Germinal center (tissue), 1 donor: ENCODE data around the gene RBMS1.
"Not testable (repeated sequence)": the region's sequence is repeated elsewhere in the genome, so short reads cannot be mapped to it uniquely, and the experiment has no call there.

Experiments used
- DNase-seq: peaks from one replicate; pipeline ENCODE4 v3.0.0; 2012; ENCODE audit warnings: mixed read lengths, low spot score

The RBMS1 gene

GRCh38 chr2:160469621-160470204 is 23.9 kb downstream of the RBMS1 start:
- no peak for DNase-seq

- no peak for DNase-seq
These were observed 24.4 kb downstream of the RBMS1 start for GRCh38 chr2:160469164-160469563.

GRCh38 chr2:160467086-160467485 is 26.5 kb downstream of the RBMS1 start:
- DNase-seq: no peak

- DNase-seq: no peak
These were observed 28.2 kb downstream of the RBMS1 start for GRCh38 chr2:160465406-160465805.

GRCh38 chr2:160465002-160465401 is 28.6 kb downstream of the RBMS1 start:
- DNase-seq: no peak

GRCh38 chr2:160464017-160464416 is 29.6 kb downstream of the RBMS1 start:
- DNase-seq: no peak

- DNase-seq: no peak
These were observed 30.4 kb downstream of the RBMS1 start for GRCh38 chr2:160463245-160463644.

GRCh38 chr2:160460333-160460731 is 33.3 kb downstream of the RBMS1 start:
- DNase-seq: no peak

GRCh38 chr2:160459538-160460332 is 33.9 kb downstream of the RBMS1 start:
- DNase-seq: no peak

GRCh38 chr2:160458718-160459453 is 34.7 kb downstream of the RBMS1 start:
- no peak for DNase-seq

- no peak for DNase-seq
These were observed 36.0 kb downstream of the RBMS1 start for GRCh38 chr2:160457588-160457987.

GRCh38 chr2:160454070-160454797 is 39.4 kb downstream of the RBMS1 start:
- no peak for DNase-seq

GRCh38 chr2:160453111-160453820 is 40.3 kb downstream of the RBMS1 start:
- no peak for DNase-seq

- DNase-seq: no peak
These were observed 43.1 kb downstream of the RBMS1 start for GRCh38 chr2:160450486-160450885.

GRCh38 chr2:160448821-160449220 is 44.8 kb downstream of the RBMS1 start:
- DNase-seq: not testable (repeated sequence)

GRCh38 chr2:160445673-160446072 is 47.9 kb downstream of the RBMS1 start:
- DNase-seq: no peak

- no peak for DNase-seq
These were observed 51.0 kb downstream of the RBMS1 start for GRCh38 chr2:160442603-160443002.

GRCh38 chr2:160440888-160441287 is 52.7 kb downstream of the RBMS1 start:
- no peak for DNase-seq

GRCh38 chr2:160439038-160439437 is 54.6 kb downstream of the RBMS1 start:
- DNase-seq: not testable (repeated sequence)

GRCh38 chr2:160437273-160437672 is 56.3 kb downstream of the RBMS1 start:
- no peak for DNase-seq

GRCh38 chr2:160434254-160434948 is 59.2 kb downstream of the RBMS1 start:
- DNase-seq: no peak
